ENCODE data around the gene PON2. TPM values are rescaled to one million over a fixed set of nuclear protein-coding genes. Genes with fewer than 3 reads are reported as not detected.

PON2 gene
- total and polyA plus RNA-seq, 2 experiments from 2014 or later, result 273 to 337 TPM

GRCh38 chr7:95470452-95470851 lies 35.6 kb upstream of the PON2 start:
- H4K20me1 ChIP-seq (ENCODE audit: insufficient read depth, poor library complexity, severe bottlenecking), result no peaks in the 10 kb centered on the region
- peak overlapping the region; percentile 19 for H3K27ac ChIP-seq
- H3K4me3 ChIP-seq, result no peak overlapping the region
- no peaks in the 10 kb centered on the region for H3K4me1 ChIP-seq (ENCODE audit: insufficient read depth)
- peak overlapping the region; percentile 25 for H3K4me2 ChIP-seq
- 18% methylated on average over 3 of the region's 3 CpGs for WGBS (ENCODE audit: low lambda C conversion rate, missing lambda C conversion rate)
- no peaks in the 10 kb centered on the region for H3K36me3 ChIP-seq (replicated peaks; ENCODE audit: insufficient read depth, low read depth)
- peak overlapping the region; percentile 18 for H2AFZ ChIP-seq
- H3K79me2 ChIP-seq, result no peaks in the 10 kb centered on the region
- H3K27me3 ChIP-seq, result no peaks in the 10 kb centered on the region
- DNase-seq (ENCODE audit: low spot score), result peak; percentile 40
- no peak for TF ChIP-seq CTCF (IDR thresholded peaks at IDR 0.05; ENCODE audit: poor library complexity)
- TF ChIP-seq EZH2phosphoT487 (IDR thresholded peaks at IDR 0.05; ENCODE audit: low read depth, severe bottlenecking, unreplicated experiment), result no peak
- TF ChIP-seq EZH2 (IDR thresholded peaks at IDR 0.05; ENCODE audit: borderline replicate concordance), result no peak
- no peaks in the 10 kb centered on the region for H3K9me3 ChIP-seq (ENCODE audit: low read depth)
- no peaks in the 10 kb centered on the region for H3K9me2 ChIP-seq (replicated peaks; ENCODE audit: insufficient read depth)

- no peak overlapping the region for H2AFZ ChIP-seq
Observed at GRCh38 chr7:95469848-95470247, 35.0 kb upstream of the PON2 start.

GRCh38 chr7:95469187-95469586 lies 34.4 kb upstream of the PON2 start:
- Histone ChIP-seq H3K9me2 (replicated peaks; ENCODE audit: insufficient read depth) (no peaks in the 10 kb centered on the region), H3K27me3 (no peaks in the 10 kb centered on the region), H3K4me3 (no peak overlapping the region), H3K9me3 (ENCODE audit: low read depth) (no peaks in the 10 kb centered on the region), H3K27ac (no peak overlapping the region), H3K4me1 (ENCODE audit: insufficient read depth) (no peaks in the 10 kb centered on the region), H4K20me1 (ENCODE audit: insufficient read depth, poor library complexity, severe bottlenecking) (no peaks in the 10 kb centered on the region), H3K79me2 (no peaks in the 10 kb centered on the region), H2AFZ (no peak overlapping the region), H3K36me3 (replicated peaks; ENCODE audit: insufficient read depth, low read depth) (no peaks in the 10 kb centered on the region), H3K4me2 (no peak overlapping the region)
- 100% methylated on average over 1 of the region's 1 CpG for WGBS (ENCODE audit: low lambda C conversion rate, missing lambda C conversion rate)
- no peak for TF ChIP-seq CTCF (IDR thresholded peaks at IDR 0.05; ENCODE audit: poor library complexity)
- no peak for TF ChIP-seq EZH2phosphoT487 (IDR thresholded peaks at IDR 0.05; ENCODE audit: low read depth, severe bottlenecking, unreplicated experiment)
- no peak for TF ChIP-seq EZH2 (IDR thresholded peaks at IDR 0.05; ENCODE audit: borderline replicate concordance)
- DNase-seq (ENCODE audit: low spot score), result no peak

More at GRCh38 chr7:95469848-95470247, 35.0 kb upstream of the PON2 start:
- TF ChIP-seq EZH2phosphoT487 (IDR thresholded peaks at IDR 0.05; ENCODE audit: low read depth, severe bottlenecking, unreplicated experiment) (no peak), CTCF (IDR thresholded peaks at IDR 0.05; ENCODE audit: poor library complexity) (no peak)
- Histone ChIP-seq H3K4me3 (no peak overlapping the region), H3K9me3 (ENCODE audit: low read depth) (no peaks in the 10 kb centered on the region), H3K4me2 (no peak overlapping the region), H3K27ac (peak overlapping the region; percentile 19), H3K4me1 (ENCODE audit: insufficient read depth) (no peaks in the 10 kb centered on the region), H3K9me2 (replicated peaks; ENCODE audit: insufficient read depth) (no peaks in the 10 kb centered on the region), H3K27me3 (no peaks in the 10 kb centered on the region), H4K20me1 (ENCODE audit: insufficient read depth, poor library complexity, severe bottlenecking) (no peaks in the 10 kb centered on the region), H3K36me3 (replicated peaks; ENCODE audit: insufficient read depth, low read depth) (no peaks in the 10 kb centered on the region), H3K79me2 (no peaks in the 10 kb centered on the region)
- 71% methylated on average over 4 of the region's 4 CpGs for WGBS (ENCODE audit: low lambda C conversion rate, missing lambda C conversion rate)
- DNase-seq (ENCODE audit: low spot score), result peak; percentile 10

Data from hepatocyte (in vitro differentiated cells).